ACC112 (cell line): ENCODE data around the gene COL15A1.
"Not testable (repeated sequence)": the region's sequence is repeated elsewhere in the genome, so short reads cannot be mapped to it uniquely, and the experiment has no call there.

Experiments used
- H2AFZ ChIP-seq: fragments of 200-600 bp; sonication (generic); one replicate; pipeline ENCODE4 v1.6.0; 2017; ENCODE audit warnings: antibody characterized with exemption, low read length; ENCODE audit not compliant: unreplicated experiment
- H3K27ac ChIP-seq: fragments of 200-600 bp; sonication (generic); 2 replicates; pipeline ENCODE4 v1.5.1; 2014; ENCODE audit warnings: low read depth, mild to moderate bottlenecking, antibody characterized with exemption, low read length, moderate library complexity
- H3K27me3 ChIP-seq: fragments of 200-600 bp; sonication (generic); 2 replicates; pipeline ENCODE4 v1.6.1; 2014; ENCODE audit warnings: mild to moderate bottlenecking, antibody characterized with exemption, low read length, moderate library complexity, mixed read lengths; ENCODE audit not compliant: insufficient read depth
- H3K36me3 ChIP-seq: fragments of 200-600 bp; sonication (generic); 2 replicates; pipeline ENCODE4 v1.6.1; 2016; ENCODE audit warnings: mild to moderate bottlenecking, antibody characterized with exemption, low read length, moderate library complexity, mixed read lengths; ENCODE audit not compliant: insufficient read depth
- H3K4me1 ChIP-seq: fragments of 200-600 bp; sonication (generic); one replicate; pipeline ENCODE4 v1.6.1; 2016; ENCODE audit warnings: low read length, mixed read lengths; ENCODE audit not compliant: insufficient read depth, unreplicated experiment, control insufficient read depth
- H3K4me3 ChIP-seq: fragments of 200-600 bp; sonication (generic); 2 replicates; pipeline ENCODE4 v1.5.1; 2014; ENCODE audit warnings: mild to moderate bottlenecking, low read depth, low read length
- H3K79me2 ChIP-seq: fragments of 200-600 bp; sonication (generic); one replicate; pipeline ENCODE4 v1.6.0; 2016; ENCODE audit warnings: low read length; ENCODE audit not compliant: control insufficient read depth, unreplicated experiment, insufficient read depth

COL15A1 gene

GRCh38 chr9:99003308-99003707 is 59.6 kb downstream of the COL15A1 start:
- no peaks in the 10 kb centered on the region for H3K36me3 ChIP-seq
- H3K4me1 ChIP-seq: peaks cover under 1% of the 10 kb centered on the region
- H2AFZ ChIP-seq: no peak overlapping the region
- no peak overlapping the region for H3K27ac ChIP-seq
- no peaks in the 10 kb centered on the region for H3K79me2 ChIP-seq
- H3K4me3 ChIP-seq: no peak overlapping the region
- H3K27me3 ChIP-seq: peaks cover 17% of the 10 kb centered on the region; the same call in 1 of the 2 replicates

GRCh38 chr9:99004115-99004514 is 60.4 kb downstream of the COL15A1 start:
- H3K79me2 ChIP-seq: no peaks in the 10 kb centered on the region
- H3K27me3 ChIP-seq: peaks cover 17% of the 10 kb centered on the region; the same call in 1 of the 2 replicates
- H3K4me3 ChIP-seq: no peak overlapping the region
- no peak overlapping the region for H3K27ac ChIP-seq
- H3K4me1 ChIP-seq: no peaks in the 10 kb centered on the region
- H2AFZ ChIP-seq: no peak overlapping the region
- H3K36me3 ChIP-seq: no peaks in the 10 kb centered on the region

- H3K27me3 ChIP-seq: peaks cover 17% of the 10 kb centered on the region; the same call in 1 of the 2 replicates
- no peaks in the 10 kb centered on the region for H3K79me2 ChIP-seq
- no peak overlapping the region for H2AFZ ChIP-seq
- H3K4me1 ChIP-seq: no peaks in the 10 kb centered on the region
- no peak overlapping the region for H3K4me3 ChIP-seq
- H3K27ac ChIP-seq: no peak overlapping the region
- H3K36me3 ChIP-seq: no peaks in the 10 kb centered on the region
Measured at GRCh38 chr9:99004717-99005460, 61.2 kb downstream of the COL15A1 start.

GRCh38 chr9:99005651-99006050 is 61.9 kb downstream of the COL15A1 start:
- Histone ChIP-seq H3K27ac (no peak overlapping the region), H3K4me3 (no peak overlapping the region), H2AFZ (no peak overlapping the region), H3K36me3 (no peaks in the 10 kb centered on the region), H3K27me3 (peaks cover 17% of the 10 kb centered on the region; the same call in 1 of the 2 replicates), H3K4me1 (no peaks in the 10 kb centered on the region), H3K79me2 (no peaks in the 10 kb centered on the region)

- Histone ChIP-seq H3K4me1 (no peaks in the 10 kb centered on the region), H2AFZ (no peak overlapping the region), H3K27me3 (peaks cover 17% of the 10 kb centered on the region; the same call in 1 of the 2 replicates), H3K79me2 (no peaks in the 10 kb centered on the region), H3K27ac (no peak overlapping the region), H3K4me3 (no peak overlapping the region), H3K36me3 (no peaks in the 10 kb centered on the region)
Measured at GRCh38 chr9:99006511-99006910, 62.8 kb downstream of the COL15A1 start.

GRCh38 chr9:99006979-99007378 is 63.3 kb downstream of the COL15A1 start:
- Histone ChIP-seq H3K27ac (no peak overlapping the region), H3K79me2 (no peaks in the 10 kb centered on the region), H3K4me3 (no peak overlapping the region), H3K4me1 (no peaks in the 10 kb centered on the region), H3K27me3 (peaks cover 17% of the 10 kb centered on the region; the same call in 1 of the 2 replicates), H2AFZ (no peak overlapping the region), H3K36me3 (no peaks in the 10 kb centered on the region)

- no peaks in the 10 kb centered on the region for H3K36me3 ChIP-seq
- no peak overlapping the region for H3K4me3 ChIP-seq
- no peak overlapping the region for H3K27ac ChIP-seq
- H3K79me2 ChIP-seq: no peaks in the 10 kb centered on the region
- H2AFZ ChIP-seq: no peak overlapping the region
- 0 out of 2 replicates have a peak, but pooled peaks cover 12% of the 10 kb centered on the region for H3K27me3 ChIP-seq
- H3K4me1 ChIP-seq: no peaks in the 10 kb centered on the region
Measured at GRCh38 chr9:99008203-99008602, 64.5 kb downstream of the COL15A1 start.

- H3K4me1 ChIP-seq, H3K36me3 ChIP-seq, H3K79me2 ChIP-seq, H3K4me3 ChIP-seq, H2AFZ ChIP-seq, H3K27ac ChIP-seq: not testable (repeated sequence)
- 0 out of 2 replicates have a peak, but pooled peaks cover 12% of the 10 kb centered on the region for H3K27me3 ChIP-seq
Measured at GRCh38 chr9:99010393-99010792, 66.7 kb downstream of the COL15A1 start.

- Histone ChIP-seq H2AFZ (no peak overlapping the region), H3K4me3 (no peak overlapping the region), H3K27me3 (0 out of 2 replicates have a peak, but pooled peaks cover 6% of the 10 kb centered on the region), H3K4me1 (no peaks in the 10 kb centered on the region), H3K36me3 (no peaks in the 10 kb centered on the region), H3K79me2 (no peaks in the 10 kb centered on the region), H3K27ac (no peak overlapping the region)
Measured at GRCh38 chr9:99011161-99011709, 67.5 kb downstream of the COL15A1 start.

GRCh38 chr9:99012957-99013512 is 69.3 kb downstream of the COL15A1 start:
- no peak overlapping the region for H3K27ac ChIP-seq
- no peaks in the 10 kb centered on the region for H3K36me3 ChIP-seq
- H3K4me3 ChIP-seq: no peak overlapping the region
- no peak overlapping the region for H2AFZ ChIP-seq
- no peaks in the 10 kb centered on the region for H3K79me2 ChIP-seq
- no peaks in the 10 kb centered on the region for H3K27me3 ChIP-seq
- no peaks in the 10 kb centered on the region for H3K4me1 ChIP-seq

- H2AFZ ChIP-seq: no peak overlapping the region
- no peak overlapping the region for H3K27ac ChIP-seq
- no peaks in the 10 kb centered on the region for H3K79me2 ChIP-seq
- H3K4me3 ChIP-seq: no peak overlapping the region
- no peaks in the 10 kb centered on the region for H3K4me1 ChIP-seq
- no peaks in the 10 kb centered on the region for H3K36me3 ChIP-seq
- H3K27me3 ChIP-seq: no peaks in the 10 kb centered on the region
Measured at GRCh38 chr9:99013550-99013949, 69.8 kb downstream of the COL15A1 start.
